ENCODE data around the gene ADGRD2. TPM values are rescaled to one million over a fixed set of nuclear protein-coding genes. Genes with fewer than 3 reads are reported as not detected.

Gene ADGRD2
- total RNA-seq, 1 experiment from 2014 or later: not detected

- POLR2A ChIA-PET: no interaction called here
Measured at GRCh38 chr9:124437086-124437485, 13.2 kb upstream of the ADGRD2 start.

More at GRCh38 chr9:124437086-124437485, 13.2 kb upstream of the ADGRD2 start:
- Histone ChIP-seq H3K36me3 (ENCODE audit: control insufficient read depth in 1 of 2, insufficient read depth in 2 of 2, low read length in 2 of 2) (no peaks in the 10 kb centered on the region), H3K79me2 (ENCODE audit: insufficient read depth, low read length) (no peaks in the 10 kb centered on the region), H2AFZ (ENCODE audit: low read depth, low read length, poor library complexity, severe bottlenecking) (no peak overlapping the region), H3K9me2 (ENCODE audit: insufficient read depth) (no peaks in the 10 kb centered on the region), H3K27me3 (ENCODE audit: insufficient read depth, low read length) (no peaks in the 10 kb centered on the region), H3K9me3 (ENCODE audit: control insufficient read depth in 1 of 2, insufficient read depth in 1 of 2, low read depth in 1 of 2, low read length in 2 of 2) (no peaks in the 10 kb centered on the region), H3K27ac (ENCODE audit: low read depth, low read length) (no peak overlapping the region), H3K4me1 (ENCODE audit: control insufficient read depth in 1 of 2, insufficient read depth in 2 of 2, low read length in 2 of 2) (peaks cover 0 to 3% of the 10 kb centered on the region in 2 experiments; a peak in 1 of 4 replicates), H4K20me1 (ENCODE audit: insufficient read depth) (no peaks in the 10 kb centered on the region), H3K9ac (ENCODE audit: low read length) (no peak overlapping the region), H3K4me3 (replicated peaks in 1 of 2; ENCODE audit: low read depth in 1 of 2, low read length in 2 of 2) (no peak overlapping the region), H3K4me2 (ENCODE audit: low read length) (no peak overlapping the region)
- ChIA-PET RAD21 (ENCODE audit: low non-redundant PET in 1 of 2, low total read pairs in 2 of 2, uncharacterized antibody in 2 of 2, unreplicated experiment in 2 of 2) (no interaction called here), CTCF (no interaction called here)
- no peak for ATAC-seq
- no peak for DNase-seq (ENCODE audit: low read depth, low spot score)
- intact Hi-C loops (cut with micrococcal nuclease): no loop called here
- TF ChIP-seq EZH2phosphoT487 (IDR thresholded peaks at IDR 0.05; ENCODE audit: borderline replicate concordance): no peak
- no peak for TF ChIP-seq SP1 (IDR thresholded peaks at IDR 0.05; ENCODE audit: low read depth)
- TF ChIP-seq POLR2AphosphoS5 (IDR thresholded peaks at IDR 0.05; ENCODE audit: low read depth, low read length): no peak
- no peak for TF ChIP-seq ZNF274 (IDR thresholded peaks at IDR 0.05; ENCODE audit: low read depth, low read length)
- TF ChIP-seq SIN3A (IDR thresholded peaks at IDR 0.05; ENCODE audit: low read depth): no peak
- no peak for TF ChIP-seq TCF7L2 (IDR thresholded peaks at IDR 0.05; ENCODE audit: borderline replicate concordance, extremely low read depth, insufficient read depth, insufficient read length)
- TF ChIP-seq ZBTB33 (IDR thresholded peaks at IDR 0.05; ENCODE audit: extremely low read depth, insufficient replicate concordance, low read length): no peak
- TF ChIP-seq FOSL1 (IDR thresholded peaks at IDR 0.05; ENCODE audit: low read depth): no peak
- TF ChIP-seq CTCF (IDR thresholded peaks at IDR 0.05 in 2 of 3, conservative IDR thresholded peaks at IDR 0.05 in 1 of 3; ENCODE audit: borderline replicate concordance in 1 of 3, insufficient read depth in 1 of 3, low read depth in 2 of 3, low read length in 2 of 3): no peak
- TF ChIP-seq ATF3 (IDR thresholded peaks at IDR 0.05): no peak
- TF ChIP-seq JUND (IDR thresholded peaks at IDR 0.05): no peak
- TF ChIP-seq ELF1 (IDR thresholded peaks at IDR 0.05; ENCODE audit: borderline replicate concordance, low read depth): no peak
- no peak for TF ChIP-seq EZH2 (IDR thresholded peaks at IDR 0.05)
- no peak for TF ChIP-seq POLR2A (IDR thresholded peaks at IDR 0.05; ENCODE audit: borderline replicate concordance, extremely low read depth, insufficient read depth, insufficient read length)
- TF ChIP-seq MAX (IDR thresholded peaks at IDR 0.05): no peak
- TF ChIP-seq RAD21 (IDR thresholded peaks at IDR 0.05; ENCODE audit: low read depth): no peak
- no peak for TF ChIP-seq ZFX (IDR thresholded peaks at IDR 0.05)
- TF ChIP-seq CEBPB (IDR thresholded peaks at IDR 0.05; ENCODE audit: low read depth): no peak
- TF ChIP-seq REST (IDR thresholded peaks at IDR 0.05; ENCODE audit: low read depth): no peak
- no TSS peak for BruUV-seq (replicated peaks)

Data from HCT116 (cell line).